HEK293T (cell line): Measurements from ENCODE around the gene IGSF21.

ENCODE experiments used
- BHLHE40 ChIP-seq: fragments of 450-650 bp; IDR thresholded peaks from 2 replicates; pipeline ENCODE4 v1.6.1; 2016; ENCODE audit warnings: mild to moderate bottlenecking, moderate library complexity, borderline replicate concordance
- CTBP1 ChIP-seq: fragments of 450-650 bp; IDR thresholded peaks from 2 replicates; pipeline ENCODE4 v1.6.1; 2016; ENCODE audit warnings: borderline replicate concordance
- FOXM1 ChIP-seq: fragments of 450-650 bp; IDR thresholded peaks from 2 replicates; pipeline ENCODE4 v1.6.1; 2017; ENCODE audit warnings: mild to moderate bottlenecking, borderline replicate concordance
- HDGF ChIP-seq: fragments of 450-650 bp; IDR thresholded peaks from 2 replicates; pipeline ENCODE4 v1.6.1; 2017; ENCODE audit warnings: antibody characterized with exemption, borderline replicate concordance
- L3MBTL2 ChIP-seq: fragments of 450-650 bp; conservative IDR thresholded peaks from 2 replicates; pipeline ENCODE4 v1.6.1; 2016; ENCODE audit warnings: mild to moderate bottlenecking
- NFRKB ChIP-seq: fragments of 450-650 bp; IDR thresholded peaks from 2 replicates; pipeline ENCODE4 v1.6.1; 2016; ENCODE audit warnings: mild to moderate bottlenecking, moderate library complexity
- SUZ12 ChIP-seq: fragments of 450-650 bp; IDR thresholded peaks from 2 replicates; pipeline ENCODE4 v1.6.1; 2016; ENCODE audit warnings: mild to moderate bottlenecking
- TARDBP ChIP-seq: fragments of 450-650 bp; IDR thresholded peaks from 2 replicates; pipeline ENCODE4 v1.6.1; 2016
- ZNF384 ChIP-seq: fragments of 450-650 bp; IDR thresholded peaks from 2 replicates; pipeline ENCODE4 v1.6.1; 2016
- TF ChIP-seq, protein P1 (sequence below): fragments of 450-650 bp; IDR thresholded peaks from 2 replicates; pipeline ENCODE4 v1.6.1; 2016

DNA sequence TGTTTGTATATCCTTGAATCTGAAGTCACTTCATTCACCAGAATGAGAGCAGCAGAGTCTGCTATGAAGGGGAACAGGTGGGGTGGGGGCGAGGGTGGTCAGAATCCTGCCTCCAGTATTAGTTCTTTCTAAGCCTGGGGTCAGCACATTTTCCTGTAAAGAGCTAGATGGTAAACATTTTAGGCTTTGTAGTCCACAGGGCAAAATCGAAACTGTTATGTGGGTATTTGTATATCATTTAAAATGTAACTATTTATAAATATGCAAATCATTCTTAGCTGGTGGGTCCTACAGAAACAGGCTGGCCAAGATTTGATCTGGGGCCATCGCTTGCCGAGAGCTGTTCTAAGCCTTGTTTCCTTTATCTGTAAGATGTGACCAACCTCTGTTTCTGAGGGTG is 96.0 kb downstream of the IGSF21 start:
- TF ChIP-seq ZNF384 = no peak
- no peak for TF ChIP-seq L3MBTL2
- no peak for TF ChIP-seq BHLHE40
- no peak for TF ChIP-seq CTBP1
- no peak for TF ChIP-seq FOXM1
- no peak for TF ChIP-seq SUZ12
- TF ChIP-seq HDGF = no peak
- no peak for TF ChIP-seq TARDBP
- no peak for TF ChIP-seq NFRKB
- TF ChIP-seq, protein P1, sequence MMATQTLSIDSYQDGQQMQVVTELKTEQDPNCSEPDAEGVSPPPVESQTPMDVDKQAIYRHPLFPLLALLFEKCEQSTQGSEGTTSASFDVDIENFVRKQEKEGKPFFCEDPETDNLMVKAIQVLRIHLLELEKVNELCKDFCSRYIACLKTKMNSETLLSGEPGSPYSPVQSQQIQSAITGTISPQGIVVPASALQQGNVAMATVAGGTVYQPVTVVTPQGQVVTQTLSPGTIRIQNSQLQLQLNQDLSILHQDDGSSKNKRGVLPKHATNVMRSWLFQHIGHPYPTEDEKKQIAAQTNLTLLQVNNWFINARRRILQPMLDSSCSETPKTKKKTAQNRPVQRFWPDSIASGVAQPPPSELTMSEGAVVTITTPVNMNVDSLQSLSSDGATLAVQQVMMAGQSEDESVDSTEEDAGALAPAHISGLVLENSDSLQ = no peak
